ENCODE results near the gene SCAI. TPM values are rescaled to one million over a fixed set of nuclear protein-coding genes. Genes with fewer than 3 reads are reported as not detected.

SCAI gene
- total and polyA plus RNA-seq, 2 of the 4 experiments (the other 2 are of a cell fraction) = 3.6 to 14.5 TPM

DNA sequence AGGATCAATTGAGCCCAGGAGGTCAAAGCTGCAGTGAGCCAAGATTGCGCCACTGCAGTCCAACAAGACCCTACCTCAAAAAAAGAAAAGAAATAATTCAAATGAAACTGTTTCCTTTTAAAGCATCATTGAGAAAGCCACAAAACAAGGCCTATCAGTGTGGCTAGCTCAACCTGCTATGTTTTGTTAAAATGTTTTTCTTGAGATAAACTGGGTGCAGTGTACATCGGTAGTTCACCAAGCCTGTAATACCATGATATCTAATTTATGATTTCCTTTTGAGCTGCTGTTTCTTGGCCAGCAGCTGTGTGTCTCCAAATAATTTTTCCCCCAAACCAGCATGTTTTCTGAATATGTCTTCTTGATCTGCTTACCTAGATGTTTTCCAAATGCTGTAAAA lies 105.2 kb downstream of the SCAI start:
- no peak overlapping the region for H3K14ac ChIP-seq (replicated peaks; ENCODE audit: low read depth, low read length)
- H3K27ac ChIP-seq (ENCODE audit: insufficient read depth, low read length) = no peak overlapping the region
- no peaks in the 10 kb centered on the region for H3K36me3 ChIP-seq (ENCODE audit: control insufficient read depth, insufficient read depth, low read length)
- no peaks in the 10 kb centered on the region for H3K9me3 ChIP-seq (ENCODE audit: control insufficient read depth, insufficient read depth, low read length)
- no peaks in the 10 kb centered on the region for H4K20me1 ChIP-seq (ENCODE audit: insufficient read depth, low read length)
- ChIA-PET POLR2A (ENCODE audit: unreplicated experiment) (no interaction called here), CTCF (interaction anchor here (1.6 kb wide), 1 partner anchor 12 kb away, joined by 3 read pairs; no protein-coding TSS in a partner anchor)
- no peak overlapping the region for H2BK20ac ChIP-seq (ENCODE audit: low read depth, low read length)
- H2BK120ac ChIP-seq (ENCODE audit: low read depth, low read length) = no peak overlapping the region
- H3K4me2 ChIP-seq (ENCODE audit: low read depth, low read length) = no peak overlapping the region
- H3K79me1 ChIP-seq (ENCODE audit: low read depth in 1 of 2, low read length in 2 of 2) = no peaks in the 10 kb centered on the region; a peak in 1 of 4 replicates
- H3K4ac ChIP-seq (ENCODE audit: low read depth, low read length) = no peak overlapping the region
- intact Hi-C loops (cut with micrococcal nuclease) = loop anchor here (1.0 kb wide), 1 partner anchor 20 kb away; no protein-coding TSS in a partner anchor
- no peak overlapping the region for H2AK5ac ChIP-seq (ENCODE audit: low read depth, low read length)
- no peak overlapping the region for H3K9ac ChIP-seq (ENCODE audit: low read depth, low read length)
- H3K4me3 ChIP-seq (ENCODE audit: insufficient read depth, low read depth, low read length) = no peak overlapping the region
- H3K4me1 ChIP-seq (ENCODE audit: control insufficient read depth, insufficient read depth, low read length) = no peaks in the 10 kb centered on the region; the same call in 1 of the 2 replicates
- WGBS, 2 experiments (ENCODE audit: extremely low coverage in 2 of 2, insufficient read length in 1 of 2) = no CpG with 5 or more reads among the region's 2 CpGs
- H2BK15ac ChIP-seq (ENCODE audit: low read depth, low read length) = no peak overlapping the region
- TF ChIP-seq RCOR1 (IDR thresholded peaks at IDR 0.05; ENCODE audit: insufficient replicate concordance, low read length) = no peak
- no peak for TF ChIP-seq POLR2A (IDR thresholded peaks at IDR 0.05; ENCODE audit: low read depth, low read length)
- no peak for TF ChIP-seq FOS (IDR thresholded peaks at IDR 0.05; ENCODE audit: low read depth, low read length)
- TF ChIP-seq CEBPB (IDR thresholded peaks at IDR 0.05; ENCODE audit: low read depth, low read length) = no peak
- no peak for TF ChIP-seq SMC3 (IDR thresholded peaks at IDR 0.05; ENCODE audit: low read depth, low read length)
- TF ChIP-seq, protein P1, sequence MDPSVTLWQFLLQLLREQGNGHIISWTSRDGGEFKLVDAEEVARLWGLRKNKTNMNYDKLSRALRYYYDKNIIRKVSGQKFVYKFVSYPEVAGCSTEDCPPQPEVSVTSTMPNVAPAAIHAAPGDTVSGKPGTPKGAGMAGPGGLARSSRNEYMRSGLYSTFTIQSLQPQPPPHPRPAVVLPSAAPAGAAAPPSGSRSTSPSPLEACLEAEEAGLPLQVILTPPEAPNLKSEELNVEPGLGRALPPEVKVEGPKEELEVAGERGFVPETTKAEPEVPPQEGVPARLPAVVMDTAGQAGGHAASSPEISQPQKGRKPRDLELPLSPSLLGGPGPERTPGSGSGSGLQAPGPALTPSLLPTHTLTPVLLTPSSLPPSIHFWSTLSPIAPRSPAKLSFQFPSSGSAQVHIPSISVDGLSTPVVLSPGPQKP (IDR thresholded peaks at IDR 0.05; ENCODE audit: borderline replicate concordance, low read depth, low read length) = no peak
- TF ChIP-seq, protein P2, sequence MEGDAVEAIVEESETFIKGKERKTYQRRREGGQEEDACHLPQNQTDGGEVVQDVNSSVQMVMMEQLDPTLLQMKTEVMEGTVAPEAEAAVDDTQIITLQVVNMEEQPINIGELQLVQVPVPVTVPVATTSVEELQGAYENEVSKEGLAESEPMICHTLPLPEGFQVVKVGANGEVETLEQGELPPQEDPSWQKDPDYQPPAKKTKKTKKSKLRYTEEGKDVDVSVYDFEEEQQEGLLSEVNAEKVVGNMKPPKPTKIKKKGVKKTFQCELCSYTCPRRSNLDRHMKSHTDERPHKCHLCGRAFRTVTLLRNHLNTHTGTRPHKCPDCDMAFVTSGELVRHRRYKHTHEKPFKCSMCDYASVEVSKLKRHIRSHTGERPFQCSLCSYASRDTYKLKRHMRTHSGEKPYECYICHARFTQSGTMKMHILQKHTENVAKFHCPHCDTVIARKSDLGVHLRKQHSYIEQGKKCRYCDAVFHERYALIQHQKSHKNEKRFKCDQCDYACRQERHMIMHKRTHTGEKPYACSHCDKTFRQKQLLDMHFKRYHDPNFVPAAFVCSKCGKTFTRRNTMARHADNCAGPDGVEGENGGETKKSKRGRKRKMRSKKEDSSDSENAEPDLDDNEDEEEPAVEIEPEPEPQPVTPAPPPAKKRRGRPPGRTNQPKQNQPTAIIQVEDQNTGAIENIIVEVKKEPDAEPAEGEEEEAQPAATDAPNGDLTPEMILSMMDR (conservative IDR thresholded peaks at IDR 0.05; ENCODE audit: low read depth, low read length) = no peak
- TF ChIP-seq MAFK (IDR thresholded peaks at IDR 0.05; ENCODE audit: low read depth, low read length) = no peak
- TF ChIP-seq RFX5 (IDR thresholded peaks at IDR 0.05; ENCODE audit: low read depth, low read length) = no peak
- TF ChIP-seq BHLHE40 (IDR thresholded peaks at IDR 0.05; ENCODE audit: low read depth, low read length) = no peak
- no peak for TF ChIP-seq NFE2L2 (IDR thresholded peaks at IDR 0.05; ENCODE audit: low read depth, low read length)
- TF ChIP-seq, protein P3, sequence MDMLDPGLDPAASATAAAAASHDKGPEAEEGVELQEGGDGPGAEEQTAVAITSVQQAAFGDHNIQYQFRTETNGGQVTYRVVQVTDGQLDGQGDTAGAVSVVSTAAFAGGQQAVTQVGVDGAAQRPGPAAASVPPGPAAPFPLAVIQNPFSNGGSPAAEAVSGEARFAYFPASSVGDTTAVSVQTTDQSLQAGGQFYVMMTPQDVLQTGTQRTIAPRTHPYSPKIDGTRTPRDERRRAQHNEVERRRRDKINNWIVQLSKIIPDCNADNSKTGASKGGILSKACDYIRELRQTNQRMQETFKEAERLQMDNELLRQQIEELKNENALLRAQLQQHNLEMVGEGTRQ (IDR thresholded peaks at IDR 0.05; ENCODE audit: low read depth, low read length) = no peak
- ATAC-seq (ENCODE audit: low read depth) (no peak), DNase-seq (no peak)
- no peak overlapping the region for H2AK9ac ChIP-seq (replicated peaks; ENCODE audit: low read depth, low read length, poor library complexity)
- no peak overlapping the region for H2BK5ac ChIP-seq (ENCODE audit: low read depth, low read length, poor library complexity, severe bottlenecking)
- H3K9me1 ChIP-seq (ENCODE audit: insufficient read depth, low read length) = no peaks in the 10 kb centered on the region; the same call in 1 of the 2 replicates
- no peak overlapping the region for H3K18ac ChIP-seq (ENCODE audit: low read depth, low read length)
- H2AFZ ChIP-seq (replicated peaks; ENCODE audit: low read length, poor library complexity) = no peak overlapping the region
- no peak overlapping the region for H4K5ac ChIP-seq (ENCODE audit: low read depth, low read length)
- H3K23ac ChIP-seq (ENCODE audit: low read depth, low read length) = no peak overlapping the region
- H3K56ac ChIP-seq (ENCODE audit: extremely low read depth, insufficient read depth, low read length) = no peak overlapping the region
- H4K91ac ChIP-seq (ENCODE audit: insufficient read depth, low read depth, low read length) = no peak overlapping the region
- H4K8ac ChIP-seq (ENCODE audit: low read depth in 2 of 2, low read length in 2 of 2) = no peak overlapping the region
- BruUV-seq (replicated peaks) = no TSS peak
- dilution Hi-C loops (cut with HindIII; ENCODE audit: low sequenced_read_pairs, unreplicated experiment) = no loop called here
- in situ Hi-C loops (cut with MboI; ENCODE audit: low sequenced_read_pairs) = no loop called here
- H3K27me3 ChIP-seq (ENCODE audit: control insufficient read depth, insufficient read depth, low read length) = no peaks in the 10 kb centered on the region
